ENCODE data around the gene DNAJC1.

- no peak for TF ChIP-seq EZH2 (IDR thresholded peaks at IDR 0.05)
- TF ChIP-seq POLR2AphosphoS5 (IDR thresholded peaks at IDR 0.05; ENCODE audit: borderline replicate concordance, low read depth, low read length), result no peak
Observed at GRCh38 chr10:22029445-22030236, 26.1 kb upstream of the DNAJC1 start.
